ENCODE measurements around the gene NFKBIE. TPM values are rescaled to one million over a fixed set of nuclear protein-coding genes. Genes with fewer than 3 reads are reported as not detected.

NFKBIE gene
- total and polyA plus RNA-seq, 4 donors: 3.5 to 15.8 (median 12.9) TPM

GRCh38 chr6:44275271-44275748 lies 10.0 kb upstream of the NFKBIE start:
- DNase-seq (ENCODE audit: low read depth in 4 of 6, low spot score in 6 of 6): no peak
- Histone ChIP-seq H3K27me3 (ENCODE audit: control insufficient read depth, insufficient read depth, low read length) (no peaks in the 10 kb centered on the region), H3K4me1 (ENCODE audit: control insufficient read depth, insufficient read depth, low read length) (peaks cover 20% of the 10 kb centered on the region), H3K36me3 (ENCODE audit: control insufficient read depth, insufficient read depth, low read length) (peaks cover 61% of the 10 kb centered on the region), H3K9me3 (ENCODE audit: control insufficient read depth, insufficient read depth, low read length) (no peaks in the 10 kb centered on the region), H3K4me3 (ENCODE audit: low read depth, low read length) (no peak overlapping the region), H3K27ac (ENCODE audit: low read depth, low read length) (no peak overlapping the region)
- WGBS (ENCODE audit: insufficient coverage): 89% methylated on average over 59 of the region's 59 CpGs

GRCh38 chr6:44273617-44274016 lies 8.3 kb upstream of the NFKBIE start:
- Histone ChIP-seq H3K4me3 (ENCODE audit: low read depth, low read length) (no peak overlapping the region), H3K9me3 (ENCODE audit: control insufficient read depth, insufficient read depth, low read length) (no peaks in the 10 kb centered on the region), H3K27me3 (ENCODE audit: control insufficient read depth, insufficient read depth, low read length) (no peaks in the 10 kb centered on the region), H3K27ac (ENCODE audit: low read depth, low read length) (no peak overlapping the region), H3K4me1 (ENCODE audit: control insufficient read depth, insufficient read depth, low read length) (peaks cover 28% of the 10 kb centered on the region), H3K36me3 (ENCODE audit: control insufficient read depth, insufficient read depth, low read length) (peaks cover 51% of the 10 kb centered on the region)
- no CpG with 5 or more reads among the region's 1 CpG for WGBS (ENCODE audit: insufficient coverage)
- no peak for DNase-seq (ENCODE audit: low read depth in 4 of 6, low spot score in 6 of 6)

GRCh38 chr6:44272999-44273566 lies 7.7 kb upstream of the NFKBIE start:
- H3K36me3 ChIP-seq (ENCODE audit: control insufficient read depth, insufficient read depth, low read length): peaks cover 48% of the 10 kb centered on the region
- H3K9me3 ChIP-seq (ENCODE audit: control insufficient read depth, insufficient read depth, low read length): no peaks in the 10 kb centered on the region
- H3K4me3 ChIP-seq (ENCODE audit: low read depth, low read length): no peak overlapping the region
- H3K27me3 ChIP-seq (ENCODE audit: control insufficient read depth, insufficient read depth, low read length): no peaks in the 10 kb centered on the region
- no peak for DNase-seq (ENCODE audit: low read depth in 4 of 6, low spot score in 6 of 6)
- no peak overlapping the region for H3K27ac ChIP-seq (ENCODE audit: low read depth, low read length)
- 91% methylated on average over 16 of the region's 23 CpGs for WGBS (ENCODE audit: insufficient coverage)
- peaks cover 33% of the 10 kb centered on the region for H3K4me1 ChIP-seq (ENCODE audit: control insufficient read depth, insufficient read depth, low read length)

GRCh38 chr6:44272529-44272928 lies 7.2 kb upstream of the NFKBIE start:
- no peaks in the 10 kb centered on the region for H3K9me3 ChIP-seq (ENCODE audit: control insufficient read depth, insufficient read depth, low read length)
- H3K27me3 ChIP-seq (ENCODE audit: control insufficient read depth, insufficient read depth, low read length): no peaks in the 10 kb centered on the region
- no peak overlapping the region for H3K27ac ChIP-seq (ENCODE audit: low read depth, low read length)
- no peak for DNase-seq (ENCODE audit: low read depth in 4 of 6, low spot score in 6 of 6)
- peaks cover 35% of the 10 kb centered on the region for H3K4me1 ChIP-seq (ENCODE audit: control insufficient read depth, insufficient read depth, low read length)
- no peak overlapping the region for H3K4me3 ChIP-seq (ENCODE audit: low read depth, low read length)
- WGBS (ENCODE audit: insufficient coverage): 86% methylated on average over 3 of the region's 3 CpGs
- H3K36me3 ChIP-seq (ENCODE audit: control insufficient read depth, insufficient read depth, low read length): peaks cover 42% of the 10 kb centered on the region

GRCh38 chr6:44271914-44272313 lies 6.6 kb upstream of the NFKBIE start:
- Histone ChIP-seq H3K4me1 (ENCODE audit: control insufficient read depth, insufficient read depth, low read length) (peaks cover 35% of the 10 kb centered on the region), H3K27ac (ENCODE audit: low read depth, low read length) (no peak overlapping the region), H3K9me3 (ENCODE audit: control insufficient read depth, insufficient read depth, low read length) (no peaks in the 10 kb centered on the region), H3K4me3 (ENCODE audit: low read depth, low read length) (no peak overlapping the region), H3K27me3 (ENCODE audit: control insufficient read depth, insufficient read depth, low read length) (no peaks in the 10 kb centered on the region), H3K36me3 (ENCODE audit: control insufficient read depth, insufficient read depth, low read length) (peaks cover 36% of the 10 kb centered on the region)
- DNase-seq (ENCODE audit: low read depth in 4 of 6, low spot score in 6 of 6): no peak
- WGBS (ENCODE audit: insufficient coverage): 100% methylated on average over 1 of the region's 3 CpGs

- WGBS (ENCODE audit: insufficient coverage): 65% methylated on average over 6 of the region's 6 CpGs
- peak in 1 of 6 donors; percentile 60 for DNase-seq (ENCODE audit: low read depth in 4 of 6, low spot score in 6 of 6)
- peaks cover 35% of the 10 kb centered on the region for H3K4me1 ChIP-seq (ENCODE audit: control insufficient read depth, insufficient read depth, low read length)
- H3K36me3 ChIP-seq (ENCODE audit: control insufficient read depth, insufficient read depth, low read length): peaks cover 30% of the 10 kb centered on the region
- no peaks in the 10 kb centered on the region for H3K9me3 ChIP-seq (ENCODE audit: control insufficient read depth, insufficient read depth, low read length)
- H3K27me3 ChIP-seq (ENCODE audit: control insufficient read depth, insufficient read depth, low read length): no peaks in the 10 kb centered on the region
- no peak overlapping the region for H3K27ac ChIP-seq (ENCODE audit: low read depth, low read length)
- peak overlapping the region; percentile 35 for H3K4me3 ChIP-seq (ENCODE audit: low read depth, low read length)
Measured at GRCh38 chr6:44271406-44271723, 6.0 kb upstream of the NFKBIE start.

- Histone ChIP-seq H3K4me3 (ENCODE audit: low read depth, low read length) (peak overlapping the region; percentile 35), H3K36me3 (ENCODE audit: control insufficient read depth, insufficient read depth, low read length) (peaks cover 27% of the 10 kb centered on the region), H3K27me3 (ENCODE audit: control insufficient read depth, insufficient read depth, low read length) (no peaks in the 10 kb centered on the region), H3K9me3 (ENCODE audit: control insufficient read depth, insufficient read depth, low read length) (no peaks in the 10 kb centered on the region), H3K27ac (ENCODE audit: low read depth, low read length) (no peak overlapping the region), H3K4me1 (ENCODE audit: control insufficient read depth, insufficient read depth, low read length) (peaks cover 37% of the 10 kb centered on the region)
- 0% methylated on average over 45 of the region's 90 CpGs for WGBS (ENCODE audit: insufficient coverage)
- DNase-seq (ENCODE audit: low read depth in 4 of 6, low spot score in 6 of 6): peak in 3 of 6 donors; percentile 68 to 95 (median 89)
Measured at GRCh38 chr6:44270526-44271405, 5.4 kb upstream of the NFKBIE start.

- peak in 3 of 6 donors; percentile 38 to 92 (median 81) for DNase-seq (ENCODE audit: low read depth in 4 of 6, low spot score in 6 of 6)
- Histone ChIP-seq H3K36me3 (ENCODE audit: control insufficient read depth, insufficient read depth, low read length) (peaks cover 19% of the 10 kb centered on the region), H3K9me3 (ENCODE audit: control insufficient read depth, insufficient read depth, low read length) (no peaks in the 10 kb centered on the region), H3K4me3 (ENCODE audit: low read depth, low read length) (peak within 1 kb of the TSS; percentile 35), H3K4me1 (ENCODE audit: control insufficient read depth, insufficient read depth, low read length) (peaks cover 34% of the 10 kb centered on the region), H3K27me3 (ENCODE audit: control insufficient read depth, insufficient read depth, low read length) (no peaks in the 10 kb centered on the region), H3K27ac (ENCODE audit: low read depth, low read length) (peak within 1 kb of the TSS; percentile 49)
- 2% methylated on average over 25 of the region's 29 CpGs for WGBS (ENCODE audit: insufficient coverage)
Measured at GRCh38 chr6:44269921-44270525, 4.7 kb upstream of the NFKBIE start, which contains the start of gene TMEM151B. Gene TMEM151B, plus strand, starts transcription at chr6:44270450. Its CDS starts 293 bp downstream, at chr6:44270743.

- Histone ChIP-seq H3K9me3 (ENCODE audit: control insufficient read depth, insufficient read depth, low read length) (no peaks in the 10 kb centered on the region), H3K4me1 (ENCODE audit: control insufficient read depth, insufficient read depth, low read length) (peaks cover 41% of the 10 kb centered on the region), H3K27ac (ENCODE audit: low read depth, low read length) (peak overlapping the region; percentile 75), H3K4me3 (ENCODE audit: low read depth, low read length) (no peak overlapping the region), H3K36me3 (ENCODE audit: control insufficient read depth, insufficient read depth, low read length) (peaks cover 13% of the 10 kb centered on the region), H3K27me3 (ENCODE audit: control insufficient read depth, insufficient read depth, low read length) (no peaks in the 10 kb centered on the region)
- DNase-seq (ENCODE audit: low read depth in 4 of 6, low spot score in 6 of 6): no peak
- WGBS (ENCODE audit: insufficient coverage): no CpG with 5 or more reads among the region's 1 CpG
Measured at GRCh38 chr6:44269178-44269920, 4.0 kb upstream of the NFKBIE start.

Measured in spinal cord (tissue), 10 donors.